Thymus (tissue), 11 donors: ENCODE results near the gene ZNF618. TPM values are rescaled to one million over a fixed set of nuclear protein-coding genes. Genes with fewer than 3 reads are reported as not detected.
"Not testable (repeated sequence)": the region's sequence is repeated elsewhere in the genome, so short reads cannot be mapped to it uniquely, and the experiment has no call there.

Experiments
- DNase-seq, 9 donors: peaks; one replicate each; pipeline ENCODE4 v3.0.0-alpha.2; 2013; ENCODE audit warnings: low spot score in 9 of 9, low read depth in 6 of 9, missing footprints in 1 of 9
- H3K27ac ChIP-seq, 2 donors: one replicate each; pipeline ENCODE4 v1.5.1; 2013; ENCODE audit warnings: control low read depth in 1 of 2, low read depth in 1 of 2, low read length in 1 of 2, mild to moderate bottlenecking in 1 of 2, moderate library complexity in 1 of 2
- H3K27me3 ChIP-seq, 2 donors: one replicate each; pipeline ENCODE4 v1.5.1; 2013; ENCODE audit warnings: low read length in 1 of 2; ENCODE audit not compliant: control insufficient read depth in 2 of 2, insufficient read depth in 1 of 2
- H3K36me3 ChIP-seq, 2 donors: one replicate each; pipeline ENCODE4 v1.5.1; 2013; ENCODE audit warnings: low read length in 1 of 2, mild to moderate bottlenecking in 1 of 2, moderate library complexity in 1 of 2; ENCODE audit not compliant: control insufficient read depth in 2 of 2, insufficient read depth in 2 of 2
- H3K4me1 ChIP-seq, 2 donors: one replicate each; pipeline ENCODE4 v1.5.1; 2013; ENCODE audit warnings: low read length in 2 of 2; ENCODE audit not compliant: control insufficient read depth in 2 of 2, insufficient read depth in 2 of 2
- H3K4me3 ChIP-seq, 2 donors: one replicate each; pipeline ENCODE4 v1.5.1; 2013; ENCODE audit warnings: low read length in 2 of 2, control low read depth in 1 of 2, mild to moderate bottlenecking in 1 of 2
- H3K9me3 ChIP-seq, 2 donors: one replicate each; pipeline ENCODE4 v1.5.1; 2013; ENCODE audit warnings: low read length in 1 of 2, mild to moderate bottlenecking in 1 of 2; ENCODE audit not compliant: control insufficient read depth in 2 of 2, insufficient read depth in 1 of 2
- WGBS: extraction: QIAGEN DNeasy Blood & Tissue Kit; methylation state at CpG from one replicate; pipeline ENCODE4 v1.1.7; 2013; 5-methylcytosine and 5-hydroxymethylcytosine counted together
- polyA plus RNA-seq: library from polyadenylated mRNA; stranded (reverse); fragments of 200-250 nt; gene quantifications from one replicate; pipeline ENCODE4 v1.2.3, GENCODE V29; 2013
- total RNA-seq: library from RNA; stranded (reverse); fragments of 120-200 nt; gene quantifications from one replicate; pipeline ENCODE4 v1.2.4, GENCODE V29; 2013
- donor health status: healthy.

The ZNF618 gene
- total and polyA plus RNA-seq, 2 donors = 1.6 to 1.8 TPM

GRCh38 chr9:114082017-114082762 is 206.1 kb downstream of the ZNF618 start:
- Histone ChIP-seq H3K4me3 (no peak overlapping the region), H3K27ac (no peak overlapping the region), H3K36me3 (no peaks in the 10 kb centered on the region), H3K4me1 (no peaks in the 10 kb centered on the region), H3K27me3 (no peaks in the 10 kb centered on the region), H3K9me3 (no peaks in the 10 kb centered on the region)
- 60% methylated on average over 10 of the region's 10 CpGs for WGBS
- peak; percentile 43 to 86 (median 67) for DNase-seq

GRCh38 chr9:114082763-114083412 is 206.8 kb downstream of the ZNF618 start:
- not testable (repeated sequence) for H3K27me3 ChIP-seq, H3K27ac ChIP-seq, H3K9me3 ChIP-seq, H3K4me3 ChIP-seq, H3K36me3 ChIP-seq, DNase-seq, H3K4me1 ChIP-seq
- 76% methylated on average over 13 of the region's 13 CpGs for WGBS

- WGBS = 95% methylated on average over 6 of the region's 6 CpGs
- Histone ChIP-seq H3K9me3 (no peaks in the 10 kb centered on the region), H3K4me3 (no peak overlapping the region), H3K27ac (no peak overlapping the region), H3K36me3 (no peaks in the 10 kb centered on the region), H3K27me3 (no peaks in the 10 kb centered on the region), H3K4me1 (no peaks in the 10 kb centered on the region)
- no peak for DNase-seq
Observed at GRCh38 chr9:114083666-114084065, 207.6 kb downstream of the ZNF618 start.

GRCh38 chr9:114084282-114085073 is 208.4 kb downstream of the ZNF618 start:
- Histone ChIP-seq H3K4me1 (no peaks in the 10 kb centered on the region), H3K4me3 (no peak overlapping the region), H3K9me3 (no peaks in the 10 kb centered on the region), H3K27ac (no peak overlapping the region), H3K27me3 (no peaks in the 10 kb centered on the region), H3K36me3 (no peaks in the 10 kb centered on the region)
- WGBS = 91% methylated on average over 11 of the region's 11 CpGs
- DNase-seq = no peak

- 94% methylated on average over 9 of the region's 9 CpGs for WGBS
- Histone ChIP-seq H3K27ac (no peak overlapping the region), H3K27me3 (no peaks in the 10 kb centered on the region), H3K36me3 (no peaks in the 10 kb centered on the region), H3K9me3 (no peaks in the 10 kb centered on the region), H3K4me1 (no peaks in the 10 kb centered on the region), H3K4me3 (no peak overlapping the region)
- DNase-seq = no peak
Observed at GRCh38 chr9:114085387-114085789, 209.3 kb downstream of the ZNF618 start.

GRCh38 chr9:114086009-114086408 is 209.9 kb downstream of the ZNF618 start:
- DNase-seq = no peak
- no peaks in the 10 kb centered on the region for H3K36me3 ChIP-seq
- H3K4me3 ChIP-seq = no peak overlapping the region
- H3K27me3 ChIP-seq = no peaks in the 10 kb centered on the region
- no peaks in the 10 kb centered on the region for H3K4me1 ChIP-seq
- no peaks in the 10 kb centered on the region for H3K9me3 ChIP-seq
- 96% methylated on average over 6 of the region's 6 CpGs for WGBS
- no peak overlapping the region for H3K27ac ChIP-seq

- 99% methylated on average over 4 of the region's 4 CpGs for WGBS
- Histone ChIP-seq H3K27ac (no peak overlapping the region), H3K27me3 (no peaks in the 10 kb centered on the region), H3K4me1 (no peaks in the 10 kb centered on the region), H3K9me3 (no peaks in the 10 kb centered on the region), H3K4me3 (no peak overlapping the region), H3K36me3 (no peaks in the 10 kb centered on the region)
- DNase-seq = no peak
Observed at GRCh38 chr9:114086607-114087006, 210.5 kb downstream of the ZNF618 start.

GRCh38 chr9:114087721-114088120 is 211.6 kb downstream of the ZNF618 start:
- H3K27ac ChIP-seq = no peak overlapping the region
- 81% methylated on average over 7 of the region's 7 CpGs for WGBS
- no peaks in the 10 kb centered on the region for H3K27me3 ChIP-seq
- no peak overlapping the region for H3K4me3 ChIP-seq
- H3K36me3 ChIP-seq = no peaks in the 10 kb centered on the region
- no peaks in the 10 kb centered on the region for H3K4me1 ChIP-seq
- DNase-seq = no peak
- H3K9me3 ChIP-seq = no peaks in the 10 kb centered on the region

GRCh38 chr9:114088571-114089170 is 212.6 kb downstream of the ZNF618 start:
- H3K36me3 ChIP-seq = no peaks in the 10 kb centered on the region
- 95% methylated on average over 7 of the region's 7 CpGs for WGBS
- DNase-seq = no peak
- H3K9me3 ChIP-seq = no peaks in the 10 kb centered on the region
- no peak overlapping the region for H3K27ac ChIP-seq
- no peaks in the 10 kb centered on the region for H3K27me3 ChIP-seq
- no peak overlapping the region for H3K4me3 ChIP-seq
- no peaks in the 10 kb centered on the region for H3K4me1 ChIP-seq
